Left cardiac atrium (tissue), 4 donors: ENCODE data around the gene PGBD5. TPM values are rescaled to one million over a fixed set of nuclear protein-coding genes. Genes with fewer than 3 reads are reported as not detected.
A peak's percentile ranks its signal among the peaks of the same experiment; 100 is the strongest.

Source experiments
- ATAC-seq, 2 donors: fragments of 200-7000 bp; cut with Tn5 transposase; one replicate each; pipeline ENCODE4 v1.9.1; 2020; ENCODE audit warnings: mild to moderate bottlenecking in 2 of 2, moderate library complexity in 2 of 2
- DNase-seq: peaks from one replicate; pipeline ENCODE4 v3.0.0-alpha.2; 2020
- intact Hi-C, 2 donors: fragments of 100-400 bp; cut with DNase I; formaldehyde crosslinking; loops; one replicate each; pipeline versions ENCODE4 v1.14.1 to v1.15.1; 2022 to 2023
- total RNA-seq, 2 donors: library from RNA; stranded (reverse); fragmentation: NEBNext Ultra II Directional; extraction: Animal tissue kit (Norgen Biotek cat#: 25700); gene quantifications; one replicate each; pipeline ENCODE4 v1.2.1, GENCODE V29; 2021
- donor health status: DM: no; HTN: yes; CAD: no.
- donor health status: DM: no; HTN: yes; CAD: no; lungs with severe emphysema.
- donor health status: DM: yes; HTN: yes; CAD: no.
- donor health status: Dilated cardiomyopathy.

Gene PGBD5
- total RNA-seq, 2 donors from 2014 or later = 19.6 to 24.8 TPM

DNA sequence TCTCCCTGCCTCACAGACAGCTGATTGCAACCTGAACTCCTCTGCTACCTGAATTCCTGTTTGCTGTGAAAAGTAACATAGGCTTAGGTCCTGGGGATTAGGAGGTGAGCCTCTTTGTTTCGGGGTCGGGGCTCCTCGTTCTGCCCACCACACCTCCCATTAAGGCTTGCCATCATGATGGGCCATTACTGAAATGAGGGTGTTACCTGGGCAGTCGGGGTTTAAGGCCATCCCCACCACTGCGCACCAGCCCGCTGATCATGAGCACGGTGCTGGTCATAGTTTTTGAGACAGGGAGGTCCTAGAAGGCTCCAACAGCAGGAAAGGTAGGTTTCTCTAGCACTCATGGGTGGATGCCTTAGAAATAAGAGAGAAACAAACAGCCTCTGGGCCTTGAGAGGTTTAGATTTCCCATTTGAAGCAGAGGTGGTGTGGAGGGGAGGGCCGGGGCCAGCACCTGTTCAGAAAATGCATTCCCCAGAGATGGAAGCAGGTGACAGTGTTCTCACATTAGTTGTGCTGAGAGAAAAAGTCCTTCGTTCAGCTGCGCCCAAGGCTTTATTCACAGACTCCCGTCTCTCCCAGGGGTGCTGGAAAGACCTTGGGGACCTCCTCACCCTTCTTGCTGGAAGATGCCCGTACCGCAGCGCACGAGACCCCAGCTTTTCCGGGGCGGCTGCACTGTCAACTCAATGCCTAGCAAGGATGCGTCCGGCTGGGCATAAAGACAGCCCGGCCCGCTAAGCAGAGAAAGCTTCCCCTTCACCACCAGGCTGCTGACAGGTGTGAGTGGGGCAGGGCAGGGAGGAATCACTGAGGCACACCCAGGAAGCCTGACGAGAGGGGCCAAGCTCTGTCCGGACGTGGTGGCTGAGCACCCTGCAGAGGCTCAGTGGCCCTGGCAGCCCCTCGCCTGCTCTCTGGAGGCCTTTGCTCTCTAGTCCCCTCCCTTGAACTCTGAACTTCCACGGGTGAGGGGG is 125.5 kb downstream of the PGBD5 start:
- DNase-seq (no peak), ATAC-seq (no peak)
- intact Hi-C loops = loop anchor here in 1 of 2 donors (10.0 kb wide), 1 partner anchor 636 kb away; no protein-coding TSS in a partner anchor

DNA sequence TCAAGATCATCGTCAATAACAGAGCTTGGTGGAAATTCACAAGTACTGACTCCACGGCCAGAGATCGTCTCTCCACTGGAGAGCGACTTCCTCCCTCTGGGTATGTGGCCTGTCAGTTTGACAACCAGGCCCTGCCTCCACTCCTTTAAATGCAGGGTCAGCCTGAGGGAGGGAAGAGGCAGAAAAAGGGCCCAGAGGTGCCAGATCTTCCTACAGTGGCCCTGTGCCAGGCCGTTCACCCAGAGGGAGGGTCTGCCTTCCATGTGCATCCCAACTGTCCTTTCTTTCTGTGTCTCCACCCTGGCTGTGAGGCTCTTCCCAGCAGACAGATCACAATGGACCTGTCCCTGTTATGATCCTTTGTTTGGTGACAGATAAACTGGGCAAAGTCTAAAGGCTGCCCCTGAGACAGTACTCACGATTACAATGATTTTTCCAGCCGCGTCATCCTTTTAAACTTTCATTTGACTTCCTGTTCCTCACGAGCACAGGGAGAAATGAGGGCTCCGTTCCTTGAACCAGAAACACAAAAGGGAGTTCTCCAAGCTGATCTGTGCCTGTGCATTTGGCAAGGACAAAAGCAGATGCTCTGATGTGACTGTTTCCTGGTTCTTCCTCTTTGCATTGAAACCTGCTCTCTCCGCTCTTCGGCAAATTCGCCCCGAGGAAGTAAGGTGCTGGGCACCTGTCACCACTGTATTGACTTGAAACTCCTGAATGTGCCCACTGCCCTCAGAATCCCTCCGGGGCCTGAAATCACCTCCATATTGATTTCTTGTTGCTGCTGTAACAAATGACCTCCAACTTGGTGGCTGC is 126.7 kb downstream of the PGBD5 start:
- ATAC-seq (no peak), DNase-seq (no peak)
- intact Hi-C loops = loop anchor here in 1 of 2 donors (10.0 kb wide), 1 partner anchor 635 kb away; no protein-coding TSS in a partner anchor

DNA sequence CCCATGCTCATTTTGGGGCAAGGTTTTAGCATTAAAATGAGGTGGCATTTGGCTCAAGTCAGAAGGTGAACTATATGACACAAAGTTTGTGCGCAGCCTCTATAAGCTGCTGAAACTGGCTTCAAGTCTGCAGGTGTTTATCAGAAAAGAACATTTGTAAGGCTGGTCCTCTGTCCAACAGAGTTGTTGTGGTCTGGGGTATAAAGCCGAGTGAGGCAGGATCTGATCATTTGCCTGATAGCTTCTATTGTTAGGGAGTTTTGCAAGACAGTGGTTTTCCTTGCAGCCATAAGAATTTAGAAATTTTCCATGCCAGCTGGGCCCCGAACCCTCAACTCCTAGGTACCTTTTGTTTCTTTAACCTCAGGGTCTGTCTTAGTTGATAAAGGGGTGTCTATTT is 130.8 kb downstream of the PGBD5 start:
- no peak for ATAC-seq
- intact Hi-C loops = no loop called here

DNA sequence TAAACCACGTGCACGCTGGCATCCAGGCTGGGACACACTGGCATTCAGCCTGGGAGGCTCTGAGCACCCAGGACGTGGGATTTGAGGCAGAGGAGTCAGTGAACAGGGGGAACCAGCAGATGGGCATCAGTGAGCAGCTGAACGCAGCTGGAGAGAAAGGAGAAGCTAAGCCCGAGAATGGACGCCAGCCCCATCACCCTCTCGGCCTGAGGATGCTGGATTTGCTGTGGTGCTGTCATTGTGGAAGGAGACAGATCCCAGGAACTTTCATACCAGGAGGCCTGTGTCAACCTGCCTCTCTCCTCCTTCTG is 132.8 kb downstream of the PGBD5 start:
- no peak for ATAC-seq
- intact Hi-C loops = no loop called here
- no peak for DNase-seq

More for the DNA sequence above, 130.8 kb downstream of the PGBD5 start:
- DNase-seq = no peak

DNA sequence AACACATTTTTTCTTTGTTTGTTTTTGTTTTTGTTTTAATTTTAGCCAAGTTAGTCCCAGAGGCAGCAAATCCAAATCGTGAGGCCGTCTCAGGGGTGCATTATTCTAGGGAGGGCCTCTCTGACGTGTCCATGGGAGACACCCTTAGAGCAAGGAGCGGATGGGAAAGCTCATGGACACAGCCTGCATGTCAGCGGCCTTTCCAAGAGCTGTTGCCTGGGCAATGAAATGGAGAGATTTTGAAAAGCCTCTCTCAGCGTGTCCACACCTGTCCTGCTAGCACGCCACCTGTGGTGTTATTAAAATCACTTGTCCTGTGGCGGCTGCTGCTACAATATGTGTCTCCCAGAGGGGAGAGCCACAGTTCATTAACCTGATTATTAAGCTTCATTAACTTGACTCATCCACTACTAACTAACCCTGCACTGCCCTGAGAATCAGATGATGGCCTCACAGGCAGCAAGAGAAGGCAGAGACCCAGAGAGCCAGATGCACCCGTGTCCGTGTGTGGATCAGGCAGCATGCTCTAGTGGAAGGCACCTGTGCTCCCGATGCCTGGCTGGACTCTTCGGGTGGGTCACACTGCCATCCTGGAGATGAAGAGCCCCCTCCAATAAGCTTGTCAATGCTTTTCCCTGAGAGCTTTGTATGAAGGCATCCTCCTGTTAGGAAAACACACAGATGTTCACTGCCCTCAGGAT is 133.3 kb downstream of the PGBD5 start:
- intact Hi-C loops = no loop called here
- DNase-seq = no peak

DNA sequence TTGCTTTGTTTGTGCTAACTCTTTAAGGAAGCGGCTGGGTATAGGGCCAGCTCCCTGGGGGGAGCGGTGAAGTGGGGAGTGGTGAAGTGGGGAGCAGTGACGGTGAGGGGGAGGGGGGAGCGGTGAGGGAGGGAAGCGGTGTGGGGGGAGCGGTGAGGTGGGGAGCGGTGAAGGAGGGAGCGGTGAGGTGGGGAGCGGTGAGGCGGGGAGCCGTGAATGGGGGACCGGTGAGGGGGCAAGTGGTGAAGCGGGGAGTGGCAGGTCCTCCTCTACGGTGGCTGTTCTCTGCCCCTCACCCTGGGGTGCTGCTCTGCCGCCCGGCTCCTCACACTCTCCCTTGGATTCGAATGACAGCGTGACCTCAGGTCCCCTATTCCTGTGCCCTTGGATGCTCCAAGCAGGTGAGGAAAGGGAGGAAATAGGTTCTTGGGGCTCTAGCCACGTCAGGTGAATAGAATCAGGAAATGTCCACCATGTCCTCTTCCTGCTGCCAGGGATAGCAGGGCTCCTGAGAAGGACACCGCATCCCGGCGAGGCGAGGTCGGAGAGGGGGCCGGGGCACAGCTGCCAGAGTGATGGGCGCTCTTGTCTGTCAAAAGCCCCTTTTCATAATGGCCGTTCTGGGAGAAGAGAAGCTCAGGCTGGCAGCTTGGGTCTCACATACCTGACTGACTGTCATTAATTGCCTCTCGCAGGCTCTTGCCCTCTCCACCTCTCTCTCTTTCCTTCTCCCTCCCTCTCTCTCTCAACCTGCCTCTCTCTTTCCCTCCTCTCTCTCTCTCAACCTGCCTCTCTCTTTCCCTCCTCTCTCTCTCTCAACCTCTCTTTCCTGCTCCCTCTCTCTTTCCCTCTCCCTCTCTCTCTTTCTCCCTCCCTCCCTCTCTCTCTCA is 134.2 kb downstream of the PGBD5 start:
- ATAC-seq (no peak), DNase-seq (no peak)
- intact Hi-C loops = no loop called here

More for the DNA sequence above, 133.3 kb downstream of the PGBD5 start:
- no peak for ATAC-seq

DNA sequence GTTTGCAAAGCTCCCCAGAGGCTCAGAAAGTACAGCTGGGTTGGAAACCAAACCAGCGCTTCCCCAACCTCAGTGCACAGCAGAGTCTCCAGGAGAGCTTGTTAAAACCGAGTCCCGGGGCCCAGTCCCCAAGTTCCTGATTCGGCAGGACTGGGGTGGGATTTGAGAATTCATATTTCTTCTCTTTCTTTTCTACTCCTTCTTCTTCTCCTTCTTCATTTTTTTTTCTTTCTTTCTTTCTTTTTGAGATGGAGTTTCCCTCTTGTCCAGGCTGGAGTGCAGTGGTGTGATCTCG is 136.8 kb downstream of the PGBD5 start:
- intact Hi-C loops = no loop called here
- ATAC-seq = no peak
- no peak for DNase-seq

DNA sequence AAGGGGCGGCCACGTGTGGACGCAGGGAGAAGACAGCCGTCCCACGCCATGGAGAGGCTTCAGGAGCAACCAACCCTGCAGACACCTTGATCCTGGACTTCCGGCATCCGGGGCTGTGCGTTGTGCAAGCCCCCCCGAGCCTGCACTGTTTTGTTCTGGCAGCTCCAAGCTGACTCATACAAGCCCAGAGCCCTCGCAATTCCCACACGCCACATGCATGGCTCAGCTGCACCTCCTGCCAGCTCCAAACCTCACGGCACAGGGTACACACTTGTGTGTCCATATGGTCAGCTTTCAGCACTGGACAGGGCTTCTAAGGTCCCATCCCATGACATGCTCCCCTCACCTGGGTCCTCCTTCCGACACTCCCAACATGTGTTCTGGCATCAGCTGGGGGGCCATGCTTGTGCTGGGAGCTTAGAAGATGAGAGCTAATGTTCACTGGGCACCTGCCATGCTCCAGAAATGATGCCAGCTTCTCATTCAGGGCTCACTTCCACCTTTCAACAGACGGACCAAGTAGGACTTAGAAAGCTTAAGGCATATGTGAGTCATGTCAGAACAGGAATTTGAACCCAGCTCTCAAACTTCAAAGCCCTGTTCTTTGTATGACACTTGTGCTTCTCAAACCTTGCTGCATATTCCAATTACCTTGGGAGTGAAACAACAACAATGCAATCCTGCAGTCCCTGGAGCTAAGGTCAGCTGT is 137.3 kb downstream of the PGBD5 start:
- intact Hi-C loops = no loop called here
- DNase-seq (no peak), ATAC-seq (no peak)

DNA sequence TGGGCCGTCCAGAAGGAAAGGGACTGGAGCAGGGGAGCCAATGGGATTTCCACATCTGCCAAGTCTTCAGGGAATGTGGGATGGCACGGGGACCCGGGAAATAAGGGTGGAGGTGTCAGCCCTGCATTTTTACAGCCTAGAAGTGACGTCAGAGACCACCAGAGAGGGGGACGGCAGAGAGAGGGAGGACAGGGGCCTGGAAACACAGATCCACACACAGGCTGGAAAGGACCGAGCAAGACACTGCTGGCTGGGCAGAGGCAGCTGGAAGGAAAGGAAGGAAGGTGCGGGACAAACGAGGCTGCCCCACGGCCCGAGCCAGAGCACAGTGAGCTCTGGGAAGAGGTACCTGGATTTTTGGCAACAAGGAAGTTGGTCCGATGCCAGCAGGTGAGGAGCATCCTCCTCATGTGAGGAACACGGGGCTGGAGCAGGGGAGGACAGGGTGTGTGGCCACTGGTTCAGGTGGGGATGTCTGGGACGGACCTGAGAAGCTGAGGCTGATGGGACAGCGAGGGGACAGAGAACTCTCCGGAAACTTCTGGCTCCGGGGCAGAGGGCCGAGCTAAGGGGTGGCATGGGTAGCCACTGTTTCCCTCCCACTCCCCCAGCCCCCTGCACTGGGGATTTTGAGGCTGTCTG is 138.3 kb downstream of the PGBD5 start:
- no peak for ATAC-seq
- no peak for DNase-seq
- intact Hi-C loops = no loop called here

DNA sequence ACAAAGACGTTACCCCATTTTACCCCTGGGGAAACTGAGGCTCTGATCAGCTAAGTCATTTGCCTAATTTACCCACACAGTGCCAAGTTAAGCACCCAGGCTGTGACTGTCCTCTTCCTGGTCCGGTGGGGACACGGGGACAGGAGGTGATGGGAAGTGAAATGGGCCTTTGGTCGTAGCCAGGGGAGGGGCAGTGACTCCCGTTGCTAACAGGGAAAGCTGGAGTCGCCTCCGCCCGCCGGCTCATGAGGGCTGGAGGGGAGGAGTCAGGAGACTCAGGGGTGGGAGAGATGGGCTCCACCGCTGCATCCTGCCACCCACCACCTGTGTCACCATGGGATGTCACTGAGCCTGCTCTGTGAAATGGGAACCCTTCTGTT is 139.3 kb downstream of the PGBD5 start:
- DNase-seq (no peak), ATAC-seq (no peak)
- intact Hi-C loops = no loop called here

DNA sequence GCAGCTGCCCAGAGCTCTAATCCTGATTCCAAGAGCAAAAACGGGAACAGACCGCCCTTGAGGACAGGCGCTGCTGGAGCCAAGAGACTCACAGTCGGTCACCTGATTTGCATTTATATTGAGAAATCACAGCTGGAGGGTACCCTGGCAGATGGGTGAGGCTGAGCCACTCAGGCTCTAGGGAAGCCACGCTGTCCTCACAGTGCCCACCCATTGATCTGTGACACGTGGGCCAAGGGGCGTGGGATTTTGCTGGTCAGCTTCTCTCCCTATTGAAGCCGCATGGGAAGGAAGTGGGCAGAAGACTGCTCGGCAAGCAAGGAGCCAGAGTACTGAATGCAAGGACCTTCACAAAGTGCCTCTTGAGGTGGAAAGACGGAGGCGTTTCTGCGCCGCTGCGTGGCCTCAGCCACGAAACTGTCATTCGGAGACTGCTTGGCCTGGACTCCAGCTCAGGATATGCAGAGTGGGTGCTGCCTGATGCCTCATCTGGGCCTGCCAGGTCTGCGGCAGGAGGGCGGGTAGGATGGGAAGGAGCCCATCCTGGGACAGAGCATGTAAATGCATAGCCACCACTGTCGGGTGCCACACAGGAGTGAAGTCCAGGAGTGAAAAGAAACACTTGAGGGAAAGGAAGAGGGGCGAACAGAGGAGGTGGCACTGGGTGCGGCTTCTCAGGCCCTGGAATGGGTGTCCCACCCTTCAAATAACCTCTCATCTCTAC is 139.8 kb downstream of the PGBD5 start:
- DNase-seq (no peak), ATAC-seq (peak; percentile 24 to 38)
- intact Hi-C loops = no loop called here

DNA sequence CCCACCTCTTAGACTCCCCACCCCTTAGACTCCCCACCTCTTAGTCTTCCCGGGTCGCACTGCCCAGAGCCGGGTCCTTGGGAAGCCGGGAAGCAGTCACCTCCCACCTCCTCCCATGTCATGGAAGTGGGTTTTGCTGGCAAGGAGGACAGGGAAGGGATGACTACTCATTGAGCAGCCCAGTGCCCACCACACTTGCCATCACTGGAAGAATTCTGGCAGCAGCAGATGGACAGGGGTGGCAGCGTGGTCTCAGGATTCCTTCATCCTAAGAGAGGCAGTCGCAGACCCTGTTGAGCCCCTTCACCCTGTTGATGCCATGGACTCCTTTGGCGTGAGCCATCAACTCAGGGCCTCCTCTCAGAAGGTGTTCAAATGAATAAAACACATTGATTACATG is 140.8 kb downstream of the PGBD5 start:
- intact Hi-C loops = no loop called here
- DNase-seq = no peak

DNA sequence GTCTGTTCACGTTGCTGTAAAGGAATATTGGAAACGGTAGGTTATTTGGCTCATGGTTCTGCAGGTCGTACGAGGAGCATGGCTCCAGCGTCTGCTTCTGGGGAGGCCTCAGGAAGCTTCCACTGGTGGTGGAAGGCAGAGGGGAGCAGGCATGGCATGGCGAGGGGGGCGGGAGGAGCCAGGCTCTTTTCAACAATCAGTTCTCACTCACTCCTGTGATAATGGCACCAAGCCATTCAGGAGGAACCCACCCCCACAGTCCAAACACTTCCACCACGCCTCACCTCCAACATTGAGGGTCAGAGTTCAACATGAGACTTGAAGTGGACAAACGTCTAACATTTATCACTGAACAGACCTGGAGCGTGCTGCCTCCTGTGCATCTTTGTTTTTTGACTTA is 141.2 kb downstream of the PGBD5 start:
- DNase-seq (no peak), ATAC-seq (no peak)
- intact Hi-C loops = no loop called here

More for the DNA sequence above, 140.8 kb downstream of the PGBD5 start:
- ATAC-seq = no peak

DNA sequence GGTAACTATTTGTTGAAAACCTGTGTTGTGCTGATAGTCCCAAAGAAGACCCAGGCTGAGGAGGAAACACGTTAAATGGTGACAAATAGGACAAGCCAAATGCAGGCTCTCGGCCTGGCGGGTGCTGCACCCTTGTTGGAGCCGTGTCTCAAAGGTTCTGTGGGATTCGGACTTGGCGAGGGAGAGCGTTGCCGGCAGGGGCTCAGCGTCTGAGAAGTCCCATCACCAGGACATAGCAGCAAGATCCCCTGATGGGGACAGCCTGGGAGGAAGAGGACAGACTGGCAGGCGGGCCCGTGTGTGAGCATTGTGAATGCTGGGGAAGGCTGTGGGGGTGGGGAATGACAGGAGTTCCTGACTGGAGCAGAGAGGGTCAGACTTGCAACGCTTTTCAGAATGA is 142.5 kb downstream of the PGBD5 start:
- intact Hi-C loops = no loop called here
- ATAC-seq (no peak), DNase-seq (no peak)

DNA sequence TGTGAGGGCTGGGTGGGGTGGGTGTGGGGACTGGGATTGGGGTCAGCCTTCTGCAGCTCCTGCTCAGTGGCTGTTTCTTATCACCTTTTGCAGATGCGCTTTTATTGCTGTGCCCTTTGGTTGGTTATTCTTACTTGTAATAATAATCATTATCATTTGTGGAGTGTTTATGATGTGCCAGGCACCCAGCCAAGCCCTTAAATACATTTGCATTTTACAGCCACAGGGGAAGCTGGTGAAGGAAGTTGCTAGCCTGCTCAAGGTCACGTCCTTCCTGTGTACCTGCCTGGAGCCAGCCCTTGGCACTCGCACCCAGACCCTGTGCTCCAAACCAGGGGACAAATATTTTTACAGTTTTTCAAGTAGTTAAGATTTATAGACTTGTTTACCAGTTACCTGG is 144.0 kb downstream of the PGBD5 start:
- ATAC-seq (no peak), DNase-seq (no peak)
- intact Hi-C loops = no loop called here

DNA sequence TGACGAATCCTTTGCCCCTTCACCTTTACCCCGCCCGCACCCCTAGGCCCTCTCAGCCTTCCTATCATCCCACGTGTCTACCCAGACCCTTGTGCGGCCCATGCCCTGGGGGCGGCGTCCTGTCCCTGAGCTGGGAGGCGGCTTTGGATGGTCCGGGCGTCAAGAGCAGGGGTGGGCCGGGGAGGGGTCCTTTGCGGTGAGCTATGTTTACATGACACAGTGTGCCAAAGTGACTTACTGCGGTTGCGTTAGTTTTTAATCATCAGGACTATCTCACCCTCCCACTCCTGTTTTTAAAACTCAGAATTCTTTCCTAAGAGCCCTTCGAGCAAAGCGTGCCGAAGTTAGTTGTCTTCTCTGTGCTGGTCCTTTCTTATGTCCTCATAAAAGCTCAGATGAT is 144.6 kb downstream of the PGBD5 start:
- intact Hi-C loops = no loop called here
- no peak for ATAC-seq
- DNase-seq = no peak

DNA sequence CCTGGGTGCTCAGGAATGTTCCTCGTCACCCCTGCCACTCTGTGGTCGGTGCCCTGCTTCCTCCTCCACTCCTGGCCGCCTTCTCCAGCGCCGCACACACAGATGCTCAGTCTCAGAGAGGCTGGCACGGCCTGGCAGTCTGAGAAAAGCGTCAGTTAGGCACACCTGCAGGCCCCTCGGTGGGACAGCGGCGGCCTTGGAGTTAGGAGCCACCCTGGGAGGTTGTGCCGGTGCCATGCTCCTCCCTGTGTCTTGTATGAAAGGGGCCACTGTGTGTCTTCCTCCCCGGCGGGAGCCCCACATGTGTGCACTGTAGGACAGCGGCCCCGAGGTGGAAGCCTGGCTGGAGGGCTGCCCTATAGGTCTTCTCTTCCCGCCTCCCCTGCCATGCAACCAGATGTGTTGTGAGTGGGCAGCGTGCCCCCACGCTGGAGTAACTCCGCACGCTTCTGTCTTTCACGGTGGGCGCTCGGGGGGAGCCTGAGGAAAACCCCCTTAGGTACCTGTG is 145.2 kb downstream of the PGBD5 start:
- DNase-seq = no peak
- intact Hi-C loops = no loop called here
- ATAC-seq = peak in 1 of 2 donors; percentile 12
